Middle frontal gyrus (tissue), 1 donor: ENCODE measurements around the gene CARD19.
"Not testable (repeated sequence)": the region's sequence is repeated elsewhere in the genome, so short reads cannot be mapped to it uniquely, and the experiment has no call there.

ENCODE experiments used
- DNase-seq: peaks from one replicate; pipeline ENCODE4 v3.0.0-alpha.2; 2015; ENCODE audit warnings: low spot score; ENCODE audit errors: extremely low spot score

Gene CARD19

DNA sequence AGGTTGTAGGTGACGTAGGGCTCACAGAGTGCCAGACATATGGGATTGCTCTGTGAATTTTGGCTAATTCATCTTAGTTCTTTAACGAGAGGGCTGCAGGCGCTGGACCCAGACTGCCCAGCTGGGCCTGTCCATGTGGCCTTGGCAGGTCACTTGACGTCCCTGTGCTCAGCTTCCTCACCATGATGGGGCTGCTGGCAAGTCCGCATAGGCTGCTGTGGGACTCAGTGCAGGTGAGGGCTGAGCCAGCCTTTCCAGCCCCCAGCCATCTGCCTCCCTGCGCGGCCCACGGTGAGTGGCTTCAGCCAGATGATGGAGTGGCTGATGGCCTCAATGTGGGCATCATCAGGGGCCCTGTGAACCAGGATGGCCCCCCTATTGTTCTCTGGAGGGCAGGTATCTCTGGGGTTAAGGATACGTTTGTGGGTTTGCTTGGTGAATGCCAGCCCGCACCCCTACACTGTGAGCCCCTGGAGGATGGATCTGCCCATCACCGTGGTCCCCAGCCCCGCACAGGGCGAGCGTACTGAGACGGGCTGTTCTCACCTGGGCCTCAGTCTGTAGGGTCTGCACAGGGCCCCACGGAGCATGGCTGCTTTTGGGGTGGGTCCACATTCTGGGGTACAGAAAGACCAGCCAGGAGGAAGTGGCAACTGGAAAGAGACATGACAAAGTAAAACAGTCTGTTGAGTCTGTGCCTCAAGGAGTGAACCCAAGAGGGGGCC is 3.7 kb downstream of the CARD19 start:
- DNase-seq = no peak

DNA sequence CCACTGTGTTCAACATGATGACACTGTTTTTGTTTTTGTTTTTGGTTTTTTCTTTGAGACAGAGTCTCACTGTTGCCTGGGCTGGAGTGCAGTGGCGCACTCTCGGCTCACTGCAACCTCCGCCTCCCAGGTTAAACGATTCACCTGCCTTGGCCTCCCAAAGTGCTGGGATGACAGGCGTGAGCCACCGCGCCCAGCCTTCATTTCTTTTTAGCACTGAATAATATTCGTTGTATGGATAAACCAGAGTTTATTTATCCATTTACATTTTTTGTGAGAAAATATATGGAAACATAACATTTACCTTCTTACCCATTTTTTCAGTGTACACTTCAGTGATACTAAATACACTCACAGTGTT is 4.2 kb downstream of the CARD19 start:
- DNase-seq = no peak

DNA sequence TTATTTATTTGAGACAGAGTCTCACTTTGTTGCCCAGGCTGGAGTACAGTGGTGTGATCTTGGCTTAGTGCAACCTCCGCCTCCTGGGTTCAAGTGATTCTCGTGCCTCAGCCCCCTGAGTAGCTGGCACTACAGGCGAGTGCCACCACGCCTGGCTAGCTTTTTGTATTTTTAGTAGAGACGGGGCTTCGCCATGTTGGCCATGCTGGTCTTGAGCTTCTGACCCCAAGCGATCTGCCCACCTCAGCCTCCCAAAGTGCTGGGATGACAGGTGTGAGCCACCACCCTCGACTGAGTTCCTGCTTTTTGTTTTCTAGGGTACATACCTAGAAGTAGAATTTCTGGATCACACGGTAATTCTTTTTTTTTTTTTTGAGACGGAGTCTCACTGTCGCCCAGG is 5.1 kb downstream of the CARD19 start:
- DNase-seq = not testable (repeated sequence)

DNA sequence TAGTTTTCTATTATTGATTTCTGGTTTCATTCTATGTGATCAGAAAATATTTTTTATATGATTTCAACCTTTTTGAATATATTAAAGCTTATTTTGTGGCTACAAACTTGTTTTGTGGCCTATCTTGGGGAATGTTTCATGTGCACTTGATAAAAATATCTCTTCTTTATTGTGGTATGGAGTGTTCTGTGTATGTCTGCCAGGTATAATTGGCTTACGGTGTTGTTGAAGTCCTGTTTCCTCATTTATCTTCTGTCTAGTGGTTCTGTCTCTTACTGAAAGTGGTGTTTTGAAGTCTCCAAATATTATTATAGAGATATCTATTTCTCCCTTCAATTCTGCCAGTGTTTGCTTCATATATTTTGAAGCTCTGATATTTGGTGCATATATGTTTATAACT is 9.6 kb downstream of the CARD19 start:
- DNase-seq = no peak

DNA sequence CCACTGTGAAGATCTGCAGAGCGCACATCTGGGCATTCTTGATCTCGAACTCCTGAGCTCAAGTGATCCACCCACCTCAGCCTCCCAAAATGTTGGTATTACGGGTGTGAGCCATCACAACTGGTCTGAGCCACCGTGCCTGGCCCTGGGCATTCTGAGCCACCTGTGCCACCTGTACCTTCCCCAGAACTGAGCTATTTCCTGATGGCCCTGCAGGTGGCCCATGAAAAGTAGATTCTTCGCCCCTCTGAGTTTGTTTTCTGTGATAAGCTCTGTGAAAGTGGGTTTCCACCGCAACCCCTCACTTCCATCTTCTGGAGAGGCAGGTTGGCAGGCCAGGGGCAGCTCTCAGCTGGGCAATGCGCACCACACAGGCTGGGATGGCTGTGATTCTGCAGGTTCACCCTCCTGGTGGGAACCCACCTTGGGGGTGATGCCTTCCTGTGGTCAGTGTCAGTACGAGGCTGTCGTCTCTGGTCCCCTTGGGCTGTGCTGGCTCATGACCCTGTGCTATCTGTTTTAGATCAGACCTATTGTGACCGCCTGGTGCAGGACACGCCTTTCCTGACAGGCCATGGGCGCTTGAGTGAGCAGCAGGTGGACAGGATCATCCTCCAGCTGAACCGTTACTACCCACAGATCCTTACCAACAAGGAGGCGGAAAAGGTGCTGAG is 11.3 kb downstream of the CARD19 start:
- no peak for DNase-seq

DNA sequence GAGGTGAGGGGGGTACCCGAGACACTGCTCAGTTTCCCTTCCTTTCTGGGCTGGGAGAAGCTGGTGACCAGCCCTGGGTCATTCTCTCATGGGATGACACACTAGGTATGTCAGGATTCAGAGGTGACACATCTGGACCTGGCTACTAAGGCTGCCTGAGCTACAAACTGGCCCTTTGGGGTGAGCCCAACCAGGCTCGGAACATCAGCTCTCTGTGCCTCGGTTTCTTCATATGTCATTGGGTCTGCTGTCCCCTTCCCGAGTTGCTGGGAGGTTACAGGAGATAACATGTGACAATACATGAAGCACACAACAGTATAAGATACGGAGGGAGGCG is 11.8 kb downstream of the CARD19 start:
- DNase-seq = no peak

DNA sequence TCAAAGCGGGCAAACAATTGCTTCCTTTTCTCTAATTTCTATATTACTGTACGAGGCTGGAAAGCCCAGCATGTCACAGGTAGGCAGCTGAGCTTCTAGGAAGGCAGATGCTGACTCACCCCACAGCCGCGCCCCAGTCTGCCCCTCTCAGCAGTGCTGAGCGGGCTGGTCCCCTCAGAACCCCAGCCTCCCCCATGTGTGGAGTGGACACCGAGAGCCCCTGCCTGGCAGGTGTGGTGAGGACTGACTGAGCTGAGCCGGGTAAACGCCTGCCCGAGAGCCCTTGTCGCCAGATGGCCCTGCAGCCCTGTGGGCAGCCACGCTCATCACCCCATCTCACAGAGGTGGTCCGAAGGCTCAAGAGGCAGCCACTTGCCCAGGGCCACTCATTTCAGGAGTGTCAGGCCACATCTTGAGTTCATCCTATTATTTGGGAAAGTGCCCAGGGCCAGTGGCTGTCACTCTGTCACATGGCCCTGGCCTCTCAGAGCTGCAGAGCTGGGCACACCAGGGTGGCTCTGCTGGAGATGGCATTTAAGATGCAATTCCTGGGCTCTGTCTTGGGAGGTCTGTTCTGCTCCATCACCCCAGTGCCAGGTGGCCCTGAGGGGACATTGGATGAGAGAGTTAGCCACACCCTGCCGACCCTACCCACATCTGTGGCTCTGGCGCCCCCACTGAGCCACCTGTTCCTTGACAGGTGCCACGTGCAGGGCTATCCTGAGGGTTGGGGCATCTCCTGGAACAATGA is 12.4 kb downstream of the CARD19 start:
- DNase-seq = no peak

DNA sequence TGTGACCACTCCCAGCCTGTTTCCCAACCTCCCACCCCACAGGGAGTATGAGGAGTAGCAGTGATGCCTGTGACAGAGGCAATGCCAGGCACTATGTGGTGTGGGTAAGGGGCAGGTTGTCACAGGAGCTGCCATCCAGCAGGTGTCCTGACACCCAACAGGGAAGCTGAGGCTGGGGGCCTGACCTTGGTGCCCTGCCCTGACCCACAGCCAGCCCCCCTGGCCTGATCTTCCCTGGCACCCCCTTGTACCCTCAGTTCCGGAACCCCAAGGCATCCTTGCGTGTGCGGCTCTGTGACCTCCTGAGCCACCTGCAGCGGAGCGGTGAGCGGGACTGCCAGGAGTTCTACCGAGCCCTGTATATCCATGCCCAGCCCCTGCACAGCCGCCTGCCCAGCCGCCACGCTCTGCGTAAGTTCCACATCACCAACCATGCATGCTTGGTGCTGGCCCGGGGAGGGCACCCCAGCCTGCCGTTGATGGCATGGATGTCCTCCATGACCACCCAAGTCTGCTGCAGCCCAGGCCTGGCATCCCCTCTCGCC is 14.4 kb downstream of the CARD19 start:
- DNase-seq = no peak

DNA sequence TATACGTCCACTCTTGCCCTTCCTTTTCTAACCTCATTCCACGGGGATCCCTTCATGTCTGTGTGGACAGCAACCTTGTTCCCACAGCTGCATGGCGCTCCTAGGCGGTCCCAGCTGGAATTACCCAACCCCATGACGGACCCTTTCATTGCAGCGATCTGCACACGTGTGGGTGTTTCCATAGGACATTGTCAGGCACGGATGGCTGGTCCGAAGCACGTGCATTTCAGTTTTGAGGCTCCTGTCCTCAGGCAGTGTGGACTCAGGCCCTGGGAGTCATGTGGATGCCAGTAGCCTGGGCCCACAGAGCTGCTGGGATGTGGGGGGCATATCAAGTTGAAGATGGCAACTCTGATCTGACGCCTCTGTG is 15.0 kb downstream of the CARD19 start:
- no peak for DNase-seq

DNA sequence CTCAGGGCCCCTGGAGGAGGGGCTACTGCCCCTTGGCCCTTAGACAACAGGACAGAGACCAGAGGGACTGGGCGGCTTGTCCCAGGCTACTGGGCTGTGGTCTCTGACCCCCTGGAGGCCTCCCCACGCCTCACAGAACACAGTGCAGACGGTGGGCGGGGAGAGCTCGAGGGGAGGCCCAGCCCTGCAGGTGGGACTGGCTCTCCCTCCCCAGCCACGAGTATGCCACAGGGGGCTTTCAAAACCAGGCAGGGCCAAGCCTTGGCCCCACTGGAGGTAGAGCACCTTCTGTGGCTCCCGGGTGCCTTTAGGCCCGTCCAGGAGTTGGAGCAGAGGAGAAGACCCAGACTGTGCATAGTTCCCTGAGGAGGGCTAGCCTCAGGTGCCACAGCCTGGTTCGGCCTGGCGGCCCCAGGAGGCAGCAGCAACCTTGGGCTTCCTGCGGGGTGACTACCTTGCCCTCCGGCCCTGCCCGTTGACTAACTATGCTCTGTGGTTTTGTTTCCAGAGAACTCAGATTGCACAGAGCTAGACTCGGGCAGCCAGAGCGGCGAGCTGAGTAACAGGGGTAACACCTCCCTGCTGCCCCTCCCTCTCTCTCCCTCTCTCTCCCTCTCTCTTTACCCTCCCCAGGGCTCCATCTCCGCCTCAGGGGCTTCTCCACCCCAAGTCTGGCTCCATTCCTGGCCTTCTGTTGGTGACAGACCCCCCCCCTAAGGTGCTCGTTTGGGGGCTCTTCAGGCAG is 15.5 kb downstream of the CARD19 start:
- no peak for DNase-seq

DNA sequence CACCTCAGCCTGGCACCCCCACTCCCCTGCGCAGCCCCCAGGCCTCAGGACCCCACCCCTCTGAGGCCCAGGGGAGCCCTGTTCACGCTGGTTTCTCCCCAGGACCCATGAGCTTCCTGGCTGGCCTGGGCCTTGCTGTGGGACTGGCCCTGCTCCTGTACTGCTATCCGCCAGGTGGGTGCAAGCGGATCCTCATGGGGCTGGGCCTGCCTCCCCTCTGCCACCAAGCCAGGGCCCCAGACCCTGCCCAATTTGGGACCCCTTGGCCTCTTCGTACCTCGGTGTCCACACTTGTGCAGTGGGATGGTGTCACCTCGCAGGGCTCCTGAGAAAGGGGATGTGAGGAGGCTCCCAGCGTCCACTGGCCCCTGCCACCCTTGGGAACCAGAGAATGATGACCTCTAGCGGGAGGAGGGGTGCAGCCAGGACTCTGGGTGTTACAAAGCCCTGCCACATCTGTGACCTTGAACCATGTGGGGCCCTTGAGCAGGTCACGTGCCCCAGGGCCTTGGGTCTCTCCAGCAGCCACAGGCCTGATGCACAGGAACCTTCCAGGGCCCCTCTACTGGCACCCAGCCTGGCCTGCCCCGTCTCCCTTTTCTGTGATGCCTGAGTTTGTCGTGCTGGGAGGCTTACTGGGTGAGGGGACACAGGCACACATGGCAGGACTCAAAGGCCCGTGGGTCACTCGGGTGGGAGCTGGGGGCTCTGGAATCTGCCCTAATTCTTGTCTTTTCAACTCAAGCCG is 16.3 kb downstream of the CARD19 start:
- no peak for DNase-seq

DNA sequence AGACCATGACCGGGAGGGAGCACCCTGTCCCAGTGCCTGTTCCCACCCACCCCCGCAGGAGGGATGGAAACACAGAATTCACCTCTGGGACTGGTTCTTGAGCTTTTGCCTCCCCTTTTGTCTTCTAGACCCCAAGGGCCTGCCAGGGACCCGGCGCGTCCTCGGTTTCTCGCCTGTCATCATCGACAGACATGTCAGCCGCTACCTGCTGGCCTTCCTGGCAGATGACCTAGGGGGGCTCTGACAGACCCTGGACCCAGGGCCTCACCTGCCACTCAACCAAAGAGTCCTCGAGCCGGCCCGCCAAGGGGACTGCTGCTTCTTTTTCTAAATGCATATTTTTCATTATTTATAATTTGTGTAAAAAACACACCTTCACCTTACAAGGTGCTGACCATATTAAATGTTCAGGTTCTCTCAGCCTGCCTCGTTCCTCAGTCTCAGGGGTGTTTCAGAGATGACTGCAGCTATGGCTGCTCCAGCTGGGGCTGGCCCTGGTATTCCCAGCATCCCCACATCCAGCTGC is 16.9 kb downstream of the CARD19 start:
- DNase-seq = no peak

DNA sequence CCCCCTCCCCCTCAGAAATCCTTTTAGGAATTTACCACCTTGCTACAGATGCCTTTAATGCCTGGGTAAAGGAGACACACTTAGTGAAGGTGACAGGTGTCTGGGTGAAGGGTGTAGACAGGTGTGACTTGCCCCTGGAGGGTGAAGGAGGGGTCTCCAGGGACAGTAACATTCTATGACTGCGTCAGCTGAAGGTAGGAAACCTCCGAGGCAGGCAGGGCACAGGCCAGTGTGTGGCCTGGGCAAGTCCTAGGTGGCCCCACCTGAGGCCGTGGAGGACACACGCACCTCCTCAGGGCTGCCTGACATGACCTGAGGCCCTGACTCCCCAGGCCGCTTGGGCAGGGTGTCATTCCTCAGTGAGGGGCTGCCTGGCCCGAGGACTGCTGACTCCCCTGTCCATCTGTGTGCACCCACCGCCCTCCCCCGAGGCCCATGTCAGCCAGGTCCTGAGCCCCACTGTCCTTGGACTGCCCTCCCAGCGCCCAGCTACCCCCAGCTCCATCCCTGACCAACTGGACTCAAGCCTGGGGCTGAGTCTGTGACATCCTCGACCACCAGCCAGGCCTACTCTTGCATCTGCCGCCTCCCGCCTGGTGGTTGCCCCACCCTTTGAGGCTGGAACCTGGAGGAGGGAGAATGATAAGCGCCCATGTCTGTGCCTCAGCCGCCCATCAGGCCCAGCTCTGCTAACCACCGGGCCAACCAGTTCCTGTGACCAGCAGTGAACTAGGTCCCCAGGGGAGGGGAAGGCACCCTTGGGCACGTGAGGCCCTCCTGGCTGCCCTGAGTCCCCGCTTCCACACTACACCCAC is 18.4 kb downstream of the CARD19 start:
- no peak for DNase-seq

DNA sequence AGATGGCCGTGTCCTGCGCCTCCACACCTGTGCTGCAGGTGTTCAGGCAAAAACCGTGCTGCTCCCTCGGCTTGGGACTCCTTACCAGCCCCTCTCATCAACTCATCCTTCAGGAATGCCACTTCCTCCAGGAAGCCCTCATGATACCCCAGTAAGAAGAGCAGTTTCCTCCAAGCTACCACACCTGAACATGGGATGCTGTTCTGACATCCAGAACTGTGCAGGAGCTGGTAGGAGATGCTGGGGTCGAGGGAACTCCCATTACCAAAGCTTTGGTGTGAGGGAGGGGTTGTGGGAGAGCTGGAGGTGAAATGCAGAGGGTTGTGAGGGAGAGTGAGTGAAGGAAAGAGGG is 18.9 kb downstream of the CARD19 start:
- no peak for DNase-seq

DNA sequence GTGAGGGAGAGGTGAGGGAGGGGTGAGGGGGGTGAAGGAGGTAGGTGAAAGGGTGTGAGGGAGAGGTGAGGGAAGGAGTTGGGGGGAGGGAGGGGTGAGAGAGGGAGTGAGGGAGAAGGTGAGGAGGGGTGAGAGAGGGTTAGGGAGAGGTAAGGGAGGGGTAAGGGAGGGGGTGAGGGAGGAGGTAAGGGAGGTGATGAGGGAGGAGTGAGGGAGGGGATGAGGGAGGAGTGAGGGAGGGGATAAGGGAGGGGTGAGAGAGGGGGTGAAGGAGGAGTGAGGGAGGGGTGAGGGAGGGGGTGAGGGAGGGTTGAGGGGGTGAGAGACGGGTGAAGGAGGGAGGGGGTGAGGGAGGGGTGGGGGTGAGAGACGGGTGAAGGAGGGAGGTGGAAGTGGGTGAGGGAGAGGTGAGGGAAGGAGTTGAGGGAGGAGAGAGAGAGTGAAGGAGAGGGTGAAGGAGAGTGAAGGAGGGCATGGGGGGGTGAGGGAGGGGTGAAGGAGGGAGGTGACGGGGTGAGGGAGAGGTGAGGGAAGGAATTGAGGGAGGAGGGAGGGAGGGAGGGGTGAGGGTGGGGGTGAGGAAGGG is 19.6 kb downstream of the CARD19 start:
- no peak for DNase-seq

DNA sequence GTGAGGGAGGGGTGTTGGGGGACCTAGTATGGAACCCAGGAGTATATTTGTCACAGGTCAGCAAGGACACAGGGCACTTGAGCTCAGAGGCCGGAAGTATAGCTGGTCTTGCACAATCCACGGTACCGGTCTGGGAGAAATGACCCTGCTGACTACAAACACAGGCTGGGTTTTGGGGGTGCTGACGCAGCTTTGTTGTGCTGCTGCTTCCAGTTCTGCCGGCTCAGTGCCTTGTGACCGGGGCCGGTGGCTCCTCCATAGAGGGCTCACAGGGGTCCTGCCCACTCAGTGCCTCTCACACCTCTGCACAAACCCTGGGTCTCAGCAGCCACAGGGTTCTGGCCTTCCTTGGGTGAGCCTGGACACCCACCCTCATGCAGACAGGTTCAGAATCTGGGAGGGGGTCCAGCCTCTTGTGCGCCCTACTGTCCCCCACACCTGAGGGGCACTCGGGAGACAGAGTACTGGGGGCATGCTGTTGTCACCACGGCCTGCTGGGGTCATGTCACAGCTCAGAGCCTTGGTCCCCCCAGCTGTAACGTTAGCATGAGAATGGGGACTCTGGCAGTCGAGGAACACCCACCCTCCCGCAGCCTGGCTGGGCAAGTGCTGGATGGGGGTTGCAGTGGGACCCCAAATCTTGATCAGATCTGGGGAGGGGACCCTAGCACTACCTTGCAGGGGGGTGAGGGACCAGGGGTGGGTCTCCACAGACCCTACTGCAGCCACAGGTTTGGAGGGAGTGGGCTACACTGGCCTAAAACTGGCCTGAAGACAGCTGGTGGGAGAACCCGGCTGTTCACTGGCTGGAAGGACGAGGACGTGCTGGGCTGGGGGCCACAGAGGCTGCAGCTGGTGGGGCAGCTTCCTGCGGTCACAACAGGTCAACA is 20.3 kb downstream of the CARD19 start:
- no peak for DNase-seq

DNA sequence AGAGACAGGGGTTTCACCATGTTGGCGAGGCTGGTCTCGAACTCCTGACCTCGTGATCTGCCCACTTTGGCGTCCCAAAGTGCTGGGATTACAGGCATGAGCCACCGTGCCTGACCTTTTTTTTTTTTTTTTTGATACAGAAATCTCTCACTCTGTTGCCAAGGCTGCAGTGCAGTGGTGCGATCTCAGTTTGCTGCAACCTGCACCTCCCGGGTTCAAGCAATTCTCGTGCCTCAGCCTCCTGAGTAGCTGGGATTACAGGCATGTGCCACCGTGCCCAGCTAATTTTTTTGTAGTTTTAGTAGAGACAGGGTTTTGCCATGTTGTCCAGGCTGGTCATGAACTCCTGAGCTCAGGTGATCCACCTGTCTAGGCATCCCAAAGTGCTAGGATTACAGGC is 21.5 kb downstream of the CARD19 start:
- DNase-seq = not testable (repeated sequence)
